HG03521 (cell line): ENCODE results near the gene FAM163B.

Experiments
- ATAC-seq: cut with Tn5 transposase; IDR thresholded peaks from one replicate; pipeline ENCODE4 v1.9.1; 2021; ENCODE audit warnings: mild to moderate bottlenecking, moderate library complexity; ENCODE audit not compliant: unreplicated experiment

FAM163B gene

GRCh38 chr9:133552236-133552635 lies 57.0 kb downstream of the FAM163B start:
- ATAC-seq: no peak

DNA sequence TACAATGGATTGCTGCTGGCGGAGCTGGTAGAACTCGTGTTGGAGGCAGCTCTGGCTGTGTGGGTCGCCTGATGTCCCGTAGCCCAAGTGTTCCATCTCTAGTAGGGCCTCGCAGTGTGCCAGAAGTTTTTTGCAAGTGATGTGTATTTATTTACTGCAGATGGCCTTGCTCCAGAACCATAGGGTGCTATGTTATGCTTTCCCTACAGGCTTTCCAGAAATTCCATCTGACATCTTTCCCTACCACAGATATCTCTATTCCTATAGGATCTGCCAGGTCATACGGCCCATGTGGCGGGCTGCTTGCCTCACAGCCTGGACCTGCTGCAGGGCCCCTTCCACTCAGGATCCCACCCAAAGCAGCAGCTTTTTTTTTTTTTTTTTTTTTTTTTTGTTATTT lies 57.7 kb downstream of the FAM163B start:
- no peak for ATAC-seq

GRCh38 chr9:133547116-133547515 lies 62.1 kb downstream of the FAM163B start:
- no peak for ATAC-seq

- ATAC-seq: no peak
Observed at GRCh38 chr9:133546287-133546680, 62.9 kb downstream of the FAM163B start.

DNA sequence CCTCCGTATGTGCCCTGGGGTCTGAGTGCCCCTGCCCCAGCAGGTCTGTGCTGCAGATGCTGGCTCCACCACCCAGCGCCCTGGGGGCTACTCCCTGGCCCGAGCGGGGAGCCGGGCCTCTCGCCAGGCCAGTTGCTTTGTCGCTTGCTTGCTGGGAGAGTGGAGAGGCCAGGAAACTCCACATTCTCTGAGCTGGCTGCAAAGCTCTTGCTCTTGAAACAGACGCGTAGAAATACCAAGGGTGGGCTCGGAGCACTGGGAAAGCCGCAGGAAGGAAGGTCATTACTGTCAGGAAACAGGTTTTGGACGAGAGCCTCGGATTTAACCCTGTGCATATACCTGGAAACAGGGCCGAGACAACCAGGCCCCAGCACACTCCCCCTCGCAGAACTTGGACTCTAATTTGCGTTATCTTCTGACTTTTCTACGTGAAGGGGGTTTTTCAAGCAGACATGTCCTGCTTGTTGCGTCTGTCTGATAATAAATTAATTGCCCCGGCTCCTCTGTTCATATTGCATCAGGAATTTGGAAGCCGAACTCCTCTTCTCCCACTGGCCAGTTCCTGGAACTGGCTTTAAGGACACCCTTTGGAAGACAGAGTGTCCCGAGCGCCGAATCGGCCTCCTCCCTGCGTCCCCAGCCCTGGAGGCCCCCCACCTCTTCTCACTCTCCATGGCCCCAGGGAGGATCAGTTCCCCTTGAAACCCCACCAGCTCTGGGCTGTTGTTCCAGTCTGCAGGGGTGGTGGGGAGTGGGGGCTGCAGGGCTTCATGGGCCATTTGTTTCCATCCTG lies 63.5 kb downstream of the FAM163B start:
- no peak for ATAC-seq

DNA sequence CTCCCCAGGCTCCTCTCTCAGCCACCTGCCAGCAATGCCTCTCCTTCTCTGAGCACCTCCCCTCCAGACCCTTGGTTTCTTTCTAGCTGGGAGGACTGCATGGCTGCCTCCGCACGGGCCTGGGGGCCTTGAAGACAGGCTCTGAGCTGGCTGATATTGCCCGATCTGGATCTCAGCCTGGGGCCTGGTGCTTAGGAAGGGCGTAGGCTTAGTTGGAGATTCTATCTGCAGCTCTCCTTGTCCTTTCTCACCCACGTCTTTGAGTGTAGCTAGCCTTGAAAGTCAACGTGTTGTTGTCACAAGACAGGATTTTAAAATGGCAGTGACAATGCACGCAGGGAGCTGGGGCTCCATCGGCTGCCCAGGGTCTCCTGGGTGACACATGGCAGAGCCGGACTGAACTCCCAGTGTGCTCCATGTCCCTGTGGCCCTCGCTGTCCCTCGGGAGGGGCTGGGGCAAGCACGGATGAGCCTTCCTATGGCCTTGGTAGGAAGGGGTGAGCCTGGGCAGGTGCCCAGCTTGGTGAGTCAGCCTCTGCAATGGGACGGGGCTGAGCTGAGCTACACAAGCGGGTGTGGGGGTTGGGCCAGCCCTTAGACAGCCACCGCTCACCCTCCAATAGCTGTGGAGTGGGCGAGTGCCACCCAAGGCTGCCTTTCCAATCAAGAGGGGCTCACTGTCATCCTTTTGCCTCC lies 65.3 kb downstream of the FAM163B start:
- ATAC-seq: no peak

DNA sequence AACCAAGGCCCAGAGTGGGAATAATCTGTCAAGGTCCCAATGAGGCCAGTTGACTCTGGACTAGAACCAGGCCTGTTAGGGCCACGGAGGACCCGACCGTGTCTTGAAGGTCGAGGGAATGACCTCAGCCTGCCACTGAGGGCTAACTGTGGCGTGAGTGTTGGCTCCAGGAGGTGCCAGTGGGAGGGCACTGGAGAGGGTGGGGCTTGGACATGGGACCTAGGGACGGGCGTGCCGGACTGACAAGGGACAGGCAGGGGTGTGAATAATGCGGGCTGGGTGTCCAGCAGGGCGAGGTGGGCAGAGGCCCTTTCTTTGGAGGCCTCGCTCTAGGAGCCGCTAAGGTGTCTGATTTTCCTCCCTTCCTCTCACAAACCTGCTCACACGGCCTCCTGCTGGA lies 67.2 kb downstream of the FAM163B start:
- ATAC-seq: no peak

- ATAC-seq: no peak
Observed at GRCh38 chr9:133540698-133541025, 68.5 kb downstream of the FAM163B start.

DNA sequence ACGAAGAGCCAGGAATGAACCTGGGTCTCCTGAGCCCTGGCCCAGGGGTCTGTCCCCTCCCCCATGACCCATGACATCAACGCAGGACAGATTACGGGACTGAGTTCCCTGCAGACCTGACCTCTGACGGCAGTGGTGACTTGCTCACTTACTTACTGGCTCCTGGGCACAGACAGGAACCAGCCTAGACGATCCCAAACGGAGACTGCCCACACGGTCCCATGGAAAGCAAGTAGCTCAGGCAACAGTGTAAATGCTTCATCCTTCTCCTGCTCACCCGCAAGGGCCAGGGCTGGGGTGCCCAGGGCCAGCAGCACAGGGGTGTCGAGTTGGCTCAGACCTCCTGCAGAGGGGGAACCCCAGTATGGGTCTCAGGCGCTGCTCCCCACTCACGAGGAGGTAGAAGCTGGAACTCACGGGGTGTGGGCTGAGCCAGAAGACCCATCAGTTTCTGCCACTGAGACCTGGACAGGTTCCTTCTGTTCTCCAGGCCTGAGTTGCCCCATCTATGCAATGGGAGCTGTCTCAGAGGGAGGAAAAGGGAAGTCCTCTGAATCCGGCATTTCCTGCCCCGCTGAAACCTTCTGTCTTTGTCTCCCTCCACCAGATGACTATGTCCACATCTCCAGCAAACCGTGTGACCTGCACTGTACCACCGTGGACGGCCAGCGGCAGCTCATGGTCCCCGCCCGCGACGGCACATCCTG lies 69.0 kb downstream of the FAM163B start:
- no peak for ATAC-seq

DNA sequence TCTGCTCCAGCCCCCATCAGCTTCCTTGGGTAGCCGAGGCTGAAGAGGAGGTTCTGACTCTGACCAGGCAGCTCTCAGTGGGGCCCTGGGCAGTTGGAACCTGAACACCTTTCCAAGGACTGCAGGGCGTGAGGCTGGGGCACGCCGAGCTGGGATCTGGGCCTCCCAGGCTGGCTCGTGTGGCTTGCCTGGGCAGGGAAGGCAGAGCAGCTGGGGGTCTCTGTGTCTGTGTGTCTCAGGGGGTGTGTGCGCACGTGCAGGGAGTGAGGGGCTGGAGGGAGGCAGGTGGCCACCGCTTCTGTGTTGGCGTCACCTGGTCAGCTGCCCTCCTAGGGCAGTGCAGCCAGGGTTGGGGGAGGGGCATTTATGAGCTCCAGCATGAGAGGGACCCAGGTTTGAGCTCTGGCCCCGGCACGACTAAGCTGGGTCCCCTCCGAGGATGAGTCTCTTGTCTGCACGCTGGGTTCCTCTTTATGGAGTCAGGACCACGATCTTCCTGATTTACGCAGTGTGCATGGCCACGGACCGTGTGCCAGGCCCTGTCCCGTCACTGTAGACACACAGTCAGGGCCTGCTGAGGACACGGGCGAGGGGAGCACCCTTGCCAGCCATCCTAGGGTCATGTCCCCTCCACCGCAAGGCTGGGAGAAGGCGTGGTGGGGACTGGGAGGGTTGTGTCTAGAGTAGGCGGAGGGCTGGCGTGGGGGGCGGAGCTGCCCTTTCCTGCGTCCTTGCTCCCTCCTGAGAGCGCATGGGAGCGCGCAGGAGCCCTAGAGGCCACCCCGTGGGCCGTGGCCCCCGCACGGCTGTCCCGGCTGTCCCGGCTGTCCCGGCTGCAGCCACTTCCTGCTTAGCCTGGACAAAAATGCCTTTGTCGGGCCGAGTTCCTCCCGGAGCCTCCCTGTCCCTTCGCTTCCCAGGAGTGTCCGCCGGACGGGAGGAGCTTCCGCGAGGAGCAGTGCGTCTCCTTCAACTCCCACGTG lies 70.0 kb downstream of the FAM163B start:
- no peak for ATAC-seq

DNA sequence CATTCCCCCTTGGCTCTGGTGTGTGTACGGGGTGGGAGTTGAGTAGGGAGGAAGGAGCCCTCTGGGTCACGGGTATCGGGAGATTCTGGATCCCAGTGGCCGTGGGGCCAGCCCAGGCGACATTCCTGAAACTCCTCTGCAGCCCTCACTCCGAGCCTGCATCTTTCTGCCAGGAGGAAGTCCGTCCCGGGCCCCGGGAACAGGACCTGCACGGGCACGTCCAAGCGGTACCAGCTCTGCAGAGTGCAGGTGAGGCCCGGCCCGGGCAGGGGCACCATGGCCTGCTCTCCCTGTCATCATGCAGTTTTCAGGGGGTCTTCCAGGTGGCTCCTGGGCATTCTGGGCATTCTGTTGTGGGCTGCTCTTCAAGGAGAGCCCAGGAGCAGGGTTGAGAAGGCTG lies 71.0 kb downstream of the FAM163B start:
- ATAC-seq: no peak

DNA sequence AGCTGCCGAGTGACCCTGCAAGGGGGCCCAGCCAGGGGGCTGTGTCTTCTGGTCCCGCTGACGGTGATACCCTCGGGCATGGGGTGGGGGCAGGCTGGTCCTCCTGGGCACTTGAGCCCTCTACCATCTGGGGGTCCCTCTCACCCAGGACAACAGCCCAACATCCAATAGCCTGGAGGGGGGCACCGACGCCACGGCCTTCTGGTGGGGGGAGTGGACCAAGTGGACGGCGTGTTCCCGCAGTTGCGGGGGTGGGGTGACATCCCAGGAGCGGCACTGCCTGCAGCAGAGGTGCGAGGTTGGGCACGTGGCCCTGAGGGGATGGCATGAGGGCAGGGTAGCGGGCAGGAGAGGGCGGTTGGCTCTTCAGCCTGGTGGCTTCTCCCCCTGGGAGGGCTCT lies 71.9 kb downstream of the FAM163B start:
- ATAC-seq: no peak

- no peak for ATAC-seq
Observed at GRCh38 chr9:133536536-133536935, 72.7 kb downstream of the FAM163B start.

- no peak for ATAC-seq
Observed at GRCh38 chr9:133536080-133536479, 73.1 kb downstream of the FAM163B start.

- ATAC-seq: no peak
Observed at GRCh38 chr9:133535306-133535877, 73.8 kb downstream of the FAM163B start.

- ATAC-seq: no peak
Observed at GRCh38 chr9:133534346-133535291, 74.6 kb downstream of the FAM163B start, which contains the start of gene ADAMTSL2. Gene ADAMTSL2 (plus strand): TSS chr9:133534704. CDS start chr9:133536713, 2,009 bp downstream.

DNA sequence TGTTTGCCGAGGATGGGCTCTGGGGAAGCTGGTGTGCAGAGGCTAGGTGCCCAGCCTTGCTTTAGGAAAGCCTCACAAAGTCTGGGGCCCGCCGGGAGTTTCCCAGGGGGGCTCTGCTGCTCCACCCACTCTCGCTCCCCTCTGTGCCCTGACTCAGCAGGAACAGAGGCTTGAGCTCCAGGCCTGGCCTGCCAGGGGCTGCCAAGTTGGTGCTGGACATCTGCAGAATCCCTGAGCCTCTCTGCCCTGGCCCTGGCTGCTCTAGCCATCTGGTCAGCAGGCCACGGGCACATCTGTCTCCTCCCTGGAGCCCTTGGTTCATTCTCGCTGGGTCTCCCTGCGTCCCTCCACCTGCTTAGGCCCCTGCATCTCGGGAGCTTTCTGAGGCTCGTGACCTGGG lies 75.3 kb downstream of the FAM163B start:
- ATAC-seq: no peak

GRCh38 chr9:133532937-133533668 lies 76.1 kb downstream of the FAM163B start:
- no peak for ATAC-seq

DNA sequence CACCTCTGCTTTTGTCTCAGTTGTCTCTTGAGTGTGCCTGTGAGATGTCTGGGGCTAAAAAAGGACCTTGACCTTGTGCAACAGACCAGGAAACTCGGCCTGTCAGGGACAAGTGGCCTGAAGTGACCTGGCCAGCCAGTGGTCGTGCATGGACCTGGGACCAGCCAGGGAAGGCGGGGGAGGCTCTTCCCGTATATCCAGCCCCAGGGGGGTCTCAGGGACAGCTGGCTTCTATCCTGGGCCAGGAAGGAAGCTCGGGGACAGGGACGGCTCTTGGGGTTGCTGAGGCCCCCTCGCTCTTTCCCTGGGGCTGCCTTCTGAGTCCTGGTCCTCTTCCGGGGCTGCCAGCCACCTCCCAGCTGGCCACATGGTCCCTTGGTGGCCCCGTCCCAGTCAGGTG lies 77.9 kb downstream of the FAM163B start:
- ATAC-seq: no peak
